ENCODE data around the gene TDP1. TPM values are rescaled to one million over a fixed set of nuclear protein-coding genes. Genes with fewer than 3 reads are reported as not detected.

Gene TDP1
- total and polyA plus RNA-seq, 2 of the 4 experiments (the other 2 are of a cell fraction) = 23.3 to 53.1 TPM

GRCh38 chr14:90056826-90057225 lies 101.1 kb downstream of the TDP1 start:
- ATAC-seq (ENCODE audit: low read depth) (no peak), DNase-seq (no peak)
- no peak overlapping the region for H3K23ac ChIP-seq (ENCODE audit: low read depth, low read length)
- H4K8ac ChIP-seq (ENCODE audit: low read depth in 2 of 2, low read length in 2 of 2) = no peak overlapping the region
- H3K56ac ChIP-seq (ENCODE audit: extremely low read depth, insufficient read depth, low read length) = no peak overlapping the region
- CTCF ChIA-PET = interaction anchor here (0.7 kb wide), 1 partner anchor 10 kb away, joined by 3 read pairs; no protein-coding TSS in a partner anchor
- H4K20me1 ChIP-seq (ENCODE audit: insufficient read depth, low read length) = no peaks in the 10 kb centered on the region
- H3K27ac ChIP-seq (ENCODE audit: insufficient read depth, low read length) = no peak overlapping the region
- in situ Hi-C loops (cut with MboI; ENCODE audit: low sequenced_read_pairs) (no loop called here), intact Hi-C loops (cut with micrococcal nuclease) (no loop called here), dilution Hi-C loops (cut with HindIII; ENCODE audit: low sequenced_read_pairs, unreplicated experiment) (no loop called here)
- H2AK9ac ChIP-seq (replicated peaks; ENCODE audit: low read depth, low read length, poor library complexity) = no peak overlapping the region
- no peak overlapping the region for H3K14ac ChIP-seq (replicated peaks; ENCODE audit: low read depth, low read length)
- H3K27me3 ChIP-seq (ENCODE audit: control insufficient read depth, insufficient read depth, low read length) = peaks cover 30% of the 10 kb centered on the region
- H2AFZ ChIP-seq (replicated peaks; ENCODE audit: low read length, poor library complexity) = no peak overlapping the region
- TF ChIP-seq MXI1 (IDR thresholded peaks at IDR 0.05; ENCODE audit: borderline replicate concordance, low read depth, low read length) (no peak), NFE2L2 (IDR thresholded peaks at IDR 0.05; ENCODE audit: low read depth, low read length) (no peak), MAZ (IDR thresholded peaks at IDR 0.05; ENCODE audit: borderline replicate concordance, low read depth, low read length) (no peak), MAFK (IDR thresholded peaks at IDR 0.05; ENCODE audit: low read depth, low read length) (no peak), FOS (IDR thresholded peaks at IDR 0.05; ENCODE audit: low read depth, low read length) (no peak), BHLHE40 (IDR thresholded peaks at IDR 0.05; ENCODE audit: low read depth, low read length) (no peak), RAD21 (IDR thresholded peaks at IDR 0.05; ENCODE audit: low read length) (no peak), RFX5 (IDR thresholded peaks at IDR 0.05; ENCODE audit: low read depth, low read length) (no peak), POLR2A (IDR thresholded peaks at IDR 0.05; ENCODE audit: low read depth, low read length) (no peak), CTCF (conservative IDR thresholded peaks at IDR 0.05; ENCODE audit: low read depth, low read length) (no peak), ELK1 (IDR thresholded peaks at IDR 0.05; ENCODE audit: borderline replicate concordance, low read depth, low read length) (no peak), RCOR1 (IDR thresholded peaks at IDR 0.05; ENCODE audit: insufficient replicate concordance, low read length) (no peak), CHD1 (IDR thresholded peaks at IDR 0.05; ENCODE audit: low read depth, low read length) (no peak), CEBPB (IDR thresholded peaks at IDR 0.05; ENCODE audit: low read depth, low read length) (no peak), SMC3 (IDR thresholded peaks at IDR 0.05; ENCODE audit: low read depth, low read length) (no peak), USF2 (IDR thresholded peaks at IDR 0.05; ENCODE audit: low read depth, low read length) (no peak)
- no peak overlapping the region for H4K91ac ChIP-seq (ENCODE audit: insufficient read depth, low read depth, low read length)
- H3K36me3 ChIP-seq (ENCODE audit: control insufficient read depth, insufficient read depth, low read length) = no peaks in the 10 kb centered on the region
- no peaks in the 10 kb centered on the region for H3K79me1 ChIP-seq (ENCODE audit: low read depth in 1 of 2, low read length in 2 of 2)
- H3K4me1 ChIP-seq (ENCODE audit: control insufficient read depth, insufficient read depth, low read length) = peaks cover 6% of the 10 kb centered on the region; the same call in 1 of the 2 replicates
- no peak overlapping the region for H2BK5ac ChIP-seq (ENCODE audit: low read depth, low read length, poor library complexity, severe bottlenecking)
- no peak overlapping the region for H4K5ac ChIP-seq (ENCODE audit: low read depth, low read length)
- no peak overlapping the region for H3K9ac ChIP-seq (ENCODE audit: low read depth, low read length)
- 0 out of 2 replicates have a peak, but pooled peaks cover 2% of the 10 kb centered on the region for H3K9me3 ChIP-seq (ENCODE audit: control insufficient read depth, insufficient read depth, low read length)
- no peak overlapping the region for H2BK20ac ChIP-seq (ENCODE audit: low read depth, low read length)
- no peak overlapping the region for H3K18ac ChIP-seq (ENCODE audit: low read depth, low read length)
- no TSS peak for BruUV-seq (replicated peaks)
- no peak overlapping the region for H3K4me3 ChIP-seq (ENCODE audit: insufficient read depth, low read depth, low read length)
- POLR2A ChIA-PET (ENCODE audit: unreplicated experiment) = interaction anchor here (0.7 kb wide), 1 partner anchor 1299 kb away, joined by 3 read pairs; no protein-coding TSS in a partner anchor
- H3K4me2 ChIP-seq (ENCODE audit: low read depth, low read length) = no peak overlapping the region
- H2BK15ac ChIP-seq (ENCODE audit: low read depth, low read length) = no peak overlapping the region
- 24% methylated on average over 2 of the region's 8 CpGs; no CpG with 5 or more reads in 1 of the 2 experiments for WGBS, 2 experiments (ENCODE audit: extremely low coverage in 2 of 2, insufficient read length in 1 of 2)
- H2BK120ac ChIP-seq (ENCODE audit: low read depth, low read length) = no peak overlapping the region
- no peak overlapping the region for H3K4ac ChIP-seq (ENCODE audit: low read depth, low read length)
- no peaks in the 10 kb centered on the region for H3K9me1 ChIP-seq (ENCODE audit: insufficient read depth, low read length)
- H2AK5ac ChIP-seq (ENCODE audit: low read depth, low read length) = no peak overlapping the region
